ENCODE data around the gene IFT122.
"Not testable (repeated sequence)": the region's sequence is repeated elsewhere in the genome, so short reads cannot be mapped to it uniquely, and the experiment has no call there.

The IFT122 gene

DNA sequence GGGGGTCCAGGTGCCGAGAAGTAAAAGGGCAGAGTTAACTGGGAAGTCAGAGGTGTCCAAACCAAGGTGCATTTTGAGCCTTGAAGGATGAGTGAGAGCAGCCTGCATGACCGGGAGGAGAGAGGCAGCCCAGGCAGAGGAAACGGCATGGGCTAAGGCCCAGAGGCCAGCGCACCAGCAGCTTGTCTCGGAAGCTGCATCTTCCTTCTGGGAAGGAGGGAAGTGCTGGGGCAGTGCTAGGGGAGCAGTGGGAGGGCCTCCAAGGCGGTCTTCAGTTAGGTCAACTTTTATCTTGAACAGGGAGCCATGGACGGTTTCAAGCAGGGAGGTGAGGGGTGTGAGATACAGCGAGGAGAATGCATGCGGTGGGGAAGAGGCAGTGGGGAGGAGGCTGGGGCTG, 104.0 kb downstream of the IFT122 start:
- no peak overlapping the region for H3K27ac ChIP-seq (ENCODE audit: low read depth, low read length)
- H3K4me1 ChIP-seq (ENCODE audit: control insufficient read depth, insufficient read depth, low read length): peaks cover 12% of the 10 kb centered on the region; the same call in 1 of the 2 replicates
- no peaks in the 10 kb centered on the region for H3K9me3 ChIP-seq (ENCODE audit: control insufficient read depth, insufficient read depth, low read length)
- no peak overlapping the region for H3K9ac ChIP-seq (ENCODE audit: low read depth, low read length)
- no peaks in the 10 kb centered on the region for H3K36me3 ChIP-seq (ENCODE audit: control insufficient read depth, insufficient read depth, low read length)
- H3K4me3 ChIP-seq (ENCODE audit: low read depth, low read length): no peak overlapping the region
- no peaks in the 10 kb centered on the region for H3K27me3 ChIP-seq (ENCODE audit: control insufficient read depth, insufficient read depth, low read length)

DNA sequence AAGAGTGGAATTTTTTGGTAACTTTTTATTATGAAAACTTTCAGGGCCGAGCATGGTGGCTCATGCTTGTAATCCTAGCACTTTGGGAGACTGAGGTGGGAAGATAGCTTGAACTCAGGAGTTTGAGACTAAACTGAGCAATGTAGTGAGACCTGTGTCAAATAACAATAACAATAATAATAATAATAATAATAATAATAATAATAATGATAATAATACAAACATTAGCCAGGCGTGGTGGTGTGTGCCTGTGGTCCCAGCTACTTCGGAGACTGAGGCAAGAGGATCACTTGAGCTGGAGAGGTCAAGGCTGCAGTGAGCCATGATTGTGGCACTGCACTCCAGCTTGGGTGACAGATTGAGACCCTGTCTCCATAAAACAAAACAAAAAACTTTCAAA, 105.9 kb downstream of the IFT122 start:
- not testable (repeated sequence) for H3K4me3 ChIP-seq (ENCODE audit: low read depth, low read length); H3K9ac ChIP-seq (ENCODE audit: low read depth, low read length); H3K27ac ChIP-seq (ENCODE audit: low read depth, low read length); H3K36me3 ChIP-seq (ENCODE audit: control insufficient read depth, insufficient read depth, low read length); H3K27me3 ChIP-seq (ENCODE audit: control insufficient read depth, insufficient read depth, low read length); H3K9me3 ChIP-seq (ENCODE audit: control insufficient read depth, insufficient read depth, low read length); H3K4me1 ChIP-seq (ENCODE audit: control insufficient read depth, insufficient read depth, low read length)

DNA sequence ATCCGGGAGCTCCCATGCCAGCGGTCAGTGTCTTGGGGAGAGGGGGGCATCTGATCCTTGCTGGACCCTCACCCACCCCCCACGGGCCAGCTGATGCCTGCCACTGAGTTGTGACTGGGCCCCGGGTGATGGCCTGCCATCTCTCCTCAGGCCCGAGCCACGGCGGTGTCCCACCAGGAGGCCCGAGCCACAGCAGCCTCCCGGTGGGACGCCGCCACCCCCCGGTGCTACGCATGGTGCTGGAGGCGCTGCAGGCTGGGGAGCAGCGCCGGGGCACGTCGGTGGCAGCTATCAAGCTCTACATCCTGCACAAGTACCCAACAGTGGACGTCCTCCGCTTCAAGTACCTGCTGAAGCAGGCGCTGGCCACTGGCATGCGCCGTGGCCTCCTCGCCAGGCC, 107.2 kb downstream of the IFT122 start:
- H3K9ac ChIP-seq (ENCODE audit: low read depth, low read length): no peak overlapping the region
- H3K27me3 ChIP-seq (ENCODE audit: control insufficient read depth, insufficient read depth, low read length): no peaks in the 10 kb centered on the region
- no peaks in the 10 kb centered on the region for H3K36me3 ChIP-seq (ENCODE audit: control insufficient read depth, insufficient read depth, low read length)
- H3K4me3 ChIP-seq (ENCODE audit: low read depth, low read length): no peak overlapping the region
- H3K4me1 ChIP-seq (ENCODE audit: control insufficient read depth, insufficient read depth, low read length): peaks cover 6% of the 10 kb centered on the region; the same call in 1 of the 2 replicates
- no peak overlapping the region for H3K27ac ChIP-seq (ENCODE audit: low read depth, low read length)
- no peaks in the 10 kb centered on the region for H3K9me3 ChIP-seq (ENCODE audit: control insufficient read depth, insufficient read depth, low read length)

DNA sequence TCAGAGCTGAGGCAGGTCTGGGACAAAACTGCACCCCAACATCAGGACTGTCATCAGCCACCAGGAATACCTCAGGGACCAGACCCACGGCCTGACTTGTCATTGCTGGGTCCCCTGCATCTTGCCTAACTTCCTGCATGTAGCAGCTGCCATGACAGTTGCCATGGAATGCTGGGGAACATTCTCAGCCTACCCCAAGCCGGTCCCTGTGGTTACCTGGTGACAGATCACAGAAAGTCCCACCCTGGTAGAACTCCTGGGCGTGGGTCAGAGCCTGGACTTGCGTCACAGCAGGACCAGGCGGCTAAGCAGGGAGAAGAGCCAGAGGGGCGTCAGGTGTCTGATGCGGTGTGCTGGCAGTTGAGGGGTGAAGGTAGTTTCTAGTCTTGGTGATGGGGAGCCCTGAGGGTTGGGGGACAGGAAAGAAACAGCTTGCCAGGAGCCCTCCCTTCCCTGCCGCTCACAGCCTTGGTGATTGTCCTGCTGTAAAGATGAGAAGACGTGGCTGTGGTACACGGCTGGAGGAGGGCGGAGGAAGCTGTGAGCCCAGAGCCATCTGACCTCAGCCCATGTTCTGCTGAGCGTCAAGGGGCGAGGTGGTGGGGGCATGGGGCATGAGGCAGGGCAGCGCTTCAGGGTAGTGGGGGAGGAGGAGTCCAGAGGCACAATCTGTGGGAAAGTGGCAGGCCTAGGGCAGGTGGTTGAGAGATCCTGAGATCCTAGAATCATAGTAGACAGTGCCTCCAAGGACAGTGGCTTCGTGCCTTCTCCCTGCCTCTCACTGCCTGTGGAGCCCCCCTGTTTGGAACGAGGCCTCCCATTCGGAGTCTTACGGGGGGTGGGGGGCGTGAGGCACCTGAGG, 108.3 kb downstream of the IFT122 start:
- no peaks in the 10 kb centered on the region for H3K27me3 ChIP-seq (ENCODE audit: control insufficient read depth, insufficient read depth, low read length)
- H3K36me3 ChIP-seq (ENCODE audit: control insufficient read depth, insufficient read depth, low read length): no peaks in the 10 kb centered on the region
- peaks cover 5% of the 10 kb centered on the region; the same call in 1 of the 2 replicates for H3K4me1 ChIP-seq (ENCODE audit: control insufficient read depth, insufficient read depth, low read length)
- H3K9me3 ChIP-seq (ENCODE audit: control insufficient read depth, insufficient read depth, low read length): no peaks in the 10 kb centered on the region
- no peak overlapping the region for H3K4me3 ChIP-seq (ENCODE audit: low read depth, low read length)
- no peak overlapping the region for H3K27ac ChIP-seq (ENCODE audit: low read depth, low read length)
- no peak overlapping the region for H3K9ac ChIP-seq (ENCODE audit: low read depth, low read length)

DNA sequence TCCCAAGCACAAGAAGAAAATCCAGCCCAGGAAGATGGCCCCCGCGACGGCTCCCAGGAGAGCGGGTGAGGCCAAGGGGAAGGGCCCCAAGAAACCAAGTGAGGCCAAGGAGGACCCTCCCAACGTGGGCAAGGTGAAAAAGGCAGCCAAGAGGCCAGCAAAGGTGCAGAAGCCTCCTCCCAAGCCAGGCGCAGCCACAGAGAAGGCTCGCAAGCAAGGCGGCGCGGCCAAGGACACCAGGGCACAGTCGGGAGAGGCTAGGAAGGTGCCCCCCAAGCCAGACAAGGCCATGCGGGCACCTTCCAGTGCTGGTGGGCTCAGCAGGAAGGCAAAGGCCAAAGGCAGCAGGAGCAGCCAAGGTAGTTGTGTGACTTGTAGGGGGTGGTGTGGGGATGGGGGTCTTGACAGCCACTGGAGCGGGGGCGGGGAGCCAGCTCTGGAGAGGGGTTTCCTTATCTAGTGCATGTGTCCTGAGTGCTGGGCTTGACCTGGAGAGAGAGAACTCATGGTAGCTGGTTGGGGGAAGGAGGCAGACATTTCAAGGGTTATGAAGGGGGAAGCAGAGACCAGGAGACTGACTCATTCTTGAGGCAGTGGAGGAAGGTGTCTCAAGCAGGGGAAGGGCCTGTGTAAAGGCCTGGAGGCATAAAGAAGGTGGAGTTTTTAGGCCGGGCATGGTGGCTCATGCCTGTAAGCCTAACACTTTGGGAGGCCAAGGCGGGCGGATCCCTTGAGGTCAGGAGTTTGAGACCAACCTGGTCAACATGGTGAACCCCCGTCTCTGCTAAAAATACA, 109.2 kb downstream of the IFT122 start:
- no peak overlapping the region for H3K4me3 ChIP-seq (ENCODE audit: low read depth, low read length)
- no peaks in the 10 kb centered on the region for H3K4me1 ChIP-seq (ENCODE audit: control insufficient read depth, insufficient read depth, low read length)
- no peaks in the 10 kb centered on the region for H3K27me3 ChIP-seq (ENCODE audit: control insufficient read depth, insufficient read depth, low read length)
- no peak overlapping the region for H3K27ac ChIP-seq (ENCODE audit: low read depth, low read length)
- H3K36me3 ChIP-seq (ENCODE audit: control insufficient read depth, insufficient read depth, low read length): no peaks in the 10 kb centered on the region
- no peaks in the 10 kb centered on the region for H3K9me3 ChIP-seq (ENCODE audit: control insufficient read depth, insufficient read depth, low read length)
- H3K9ac ChIP-seq (ENCODE audit: low read depth, low read length): no peak overlapping the region

DNA sequence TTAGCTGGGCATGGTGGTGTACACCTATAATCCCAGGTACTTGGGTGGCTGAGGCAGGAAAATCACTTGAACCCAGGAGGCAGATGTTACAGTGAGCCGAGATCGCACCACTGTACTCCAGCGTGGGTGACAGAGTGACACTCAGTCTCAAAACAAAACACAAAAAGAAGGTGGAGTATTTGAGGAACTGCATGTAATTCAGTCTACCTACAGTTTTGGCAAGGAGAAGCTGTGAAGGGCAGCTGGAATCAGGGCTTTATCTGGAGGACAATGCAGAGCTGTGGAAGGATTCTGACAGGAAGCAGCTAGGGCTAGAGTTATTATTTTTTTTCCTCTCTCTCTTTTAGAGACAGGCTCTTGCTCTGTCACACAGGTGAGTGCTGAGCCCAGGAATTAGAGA, 109.8 kb downstream of the IFT122 start:
- H3K4me1 ChIP-seq (ENCODE audit: control insufficient read depth, insufficient read depth, low read length): no peaks in the 10 kb centered on the region
- no peak overlapping the region for H3K4me3 ChIP-seq (ENCODE audit: low read depth, low read length)
- no peak overlapping the region for H3K27ac ChIP-seq (ENCODE audit: low read depth, low read length)
- H3K9me3 ChIP-seq (ENCODE audit: control insufficient read depth, insufficient read depth, low read length): no peaks in the 10 kb centered on the region
- H3K36me3 ChIP-seq (ENCODE audit: control insufficient read depth, insufficient read depth, low read length): no peaks in the 10 kb centered on the region
- H3K27me3 ChIP-seq (ENCODE audit: control insufficient read depth, insufficient read depth, low read length): no peaks in the 10 kb centered on the region
- no peak overlapping the region for H3K9ac ChIP-seq (ENCODE audit: low read depth, low read length)

DNA sequence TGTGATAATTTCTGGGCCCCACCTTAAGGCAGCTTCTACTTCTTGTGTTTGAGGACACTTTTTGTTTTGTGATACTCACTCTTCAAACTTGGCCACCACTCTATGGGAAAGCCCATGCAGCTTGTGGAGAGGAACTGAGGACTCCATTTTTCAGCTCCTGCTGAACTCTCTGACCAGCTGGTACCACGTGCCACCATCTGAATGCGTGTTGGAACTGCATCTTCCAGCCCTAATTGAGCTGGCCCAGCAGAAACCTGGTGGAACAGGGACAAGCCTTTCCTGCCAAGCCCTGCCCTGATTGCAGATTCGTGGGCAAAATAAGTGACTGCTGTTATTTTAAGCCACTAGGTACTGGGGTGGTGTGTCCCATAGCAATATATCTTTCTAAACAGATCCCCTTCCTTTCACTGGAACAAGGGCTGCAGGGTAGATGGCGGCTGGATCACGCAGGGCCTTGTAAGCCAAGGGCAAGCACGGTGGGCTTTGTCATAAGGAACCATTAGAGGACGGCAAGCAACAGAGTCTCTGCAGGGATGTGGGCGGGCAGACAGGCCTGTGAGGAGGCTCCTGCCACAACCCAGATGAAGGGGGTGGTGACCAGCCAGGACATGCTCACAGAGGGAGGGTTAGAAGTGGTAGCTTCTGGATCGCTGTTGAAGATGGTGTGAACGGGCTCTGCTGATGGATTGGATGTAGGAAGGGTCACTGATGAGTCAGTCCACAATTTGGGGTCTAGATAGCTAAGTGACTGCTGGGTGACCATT, 112.4 kb downstream of the IFT122 start:
- Histone ChIP-seq H3K9me3 (ENCODE audit: control insufficient read depth, insufficient read depth, low read length) (no peaks in the 10 kb centered on the region), H3K4me1 (ENCODE audit: control insufficient read depth, insufficient read depth, low read length) (no peaks in the 10 kb centered on the region), H3K4me3 (ENCODE audit: low read depth, low read length) (no peak overlapping the region), H3K27me3 (ENCODE audit: control insufficient read depth, insufficient read depth, low read length) (no peaks in the 10 kb centered on the region), H3K36me3 (ENCODE audit: control insufficient read depth, insufficient read depth, low read length) (no peaks in the 10 kb centered on the region), H3K9ac (ENCODE audit: low read depth, low read length) (no peak overlapping the region), H3K27ac (ENCODE audit: low read depth, low read length) (no peak overlapping the region)

DNA sequence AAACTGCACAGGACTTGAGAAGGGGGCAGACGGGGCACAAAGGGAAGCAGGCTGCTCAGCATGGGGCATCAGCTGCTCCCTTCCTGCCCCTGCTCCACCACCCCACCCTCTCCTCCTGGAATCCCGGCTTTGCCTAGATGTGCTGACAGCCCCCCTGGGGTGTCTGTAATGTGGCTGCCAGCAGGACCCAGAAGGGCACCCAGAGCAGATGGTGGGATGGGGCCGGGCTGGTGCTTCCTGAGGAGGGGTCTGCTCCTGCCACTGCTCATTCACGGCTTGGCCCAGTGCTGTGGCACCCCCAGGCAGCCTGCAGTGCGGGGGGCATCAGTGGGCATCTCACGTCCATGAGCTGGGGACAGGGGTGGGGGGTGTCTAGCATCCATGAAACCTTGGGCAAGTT, 113.1 kb downstream of the IFT122 start:
- H3K36me3 ChIP-seq (ENCODE audit: control insufficient read depth, insufficient read depth, low read length): peaks cover 5% of the 10 kb centered on the region; the same call in 1 of the 2 replicates
- no peaks in the 10 kb centered on the region for H3K4me1 ChIP-seq (ENCODE audit: control insufficient read depth, insufficient read depth, low read length)
- no peaks in the 10 kb centered on the region for H3K9me3 ChIP-seq (ENCODE audit: control insufficient read depth, insufficient read depth, low read length)
- no peaks in the 10 kb centered on the region for H3K27me3 ChIP-seq (ENCODE audit: control insufficient read depth, insufficient read depth, low read length)
- no peak overlapping the region for H3K27ac ChIP-seq (ENCODE audit: low read depth, low read length)
- H3K4me3 ChIP-seq (ENCODE audit: low read depth, low read length): no peak overlapping the region
- H3K9ac ChIP-seq (ENCODE audit: low read depth, low read length): no peak overlapping the region

DNA sequence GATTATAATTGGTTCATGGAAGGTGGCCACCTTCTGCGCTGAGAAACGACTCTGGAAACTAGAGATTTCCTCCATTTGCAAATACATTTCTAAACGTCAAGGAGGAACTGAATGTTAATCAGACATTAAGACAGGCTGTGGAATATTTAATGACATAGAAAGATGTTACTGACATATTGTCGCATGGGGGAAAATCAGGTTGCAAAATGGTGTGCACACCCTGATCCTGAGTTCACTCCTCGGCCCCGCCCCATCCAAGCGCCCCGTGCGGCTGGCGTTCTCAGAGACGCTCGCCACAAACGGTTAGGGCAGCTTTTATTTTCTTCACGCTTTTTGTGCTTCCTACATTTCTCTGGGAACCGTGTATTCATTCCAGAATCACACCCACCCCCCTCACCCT, 113.7 kb downstream of the IFT122 start:
- no peak overlapping the region for H3K4me3 ChIP-seq (ENCODE audit: low read depth, low read length)
- no peaks in the 10 kb centered on the region for H3K9me3 ChIP-seq (ENCODE audit: control insufficient read depth, insufficient read depth, low read length)
- no peaks in the 10 kb centered on the region for H3K27me3 ChIP-seq (ENCODE audit: control insufficient read depth, insufficient read depth, low read length)
- H3K4me1 ChIP-seq (ENCODE audit: control insufficient read depth, insufficient read depth, low read length): no peaks in the 10 kb centered on the region
- peaks cover 6% of the 10 kb centered on the region; the same call in 1 of the 2 replicates for H3K36me3 ChIP-seq (ENCODE audit: control insufficient read depth, insufficient read depth, low read length)
- H3K27ac ChIP-seq (ENCODE audit: low read depth, low read length): no peak overlapping the region
- no peak overlapping the region for H3K9ac ChIP-seq (ENCODE audit: low read depth, low read length)

DNA sequence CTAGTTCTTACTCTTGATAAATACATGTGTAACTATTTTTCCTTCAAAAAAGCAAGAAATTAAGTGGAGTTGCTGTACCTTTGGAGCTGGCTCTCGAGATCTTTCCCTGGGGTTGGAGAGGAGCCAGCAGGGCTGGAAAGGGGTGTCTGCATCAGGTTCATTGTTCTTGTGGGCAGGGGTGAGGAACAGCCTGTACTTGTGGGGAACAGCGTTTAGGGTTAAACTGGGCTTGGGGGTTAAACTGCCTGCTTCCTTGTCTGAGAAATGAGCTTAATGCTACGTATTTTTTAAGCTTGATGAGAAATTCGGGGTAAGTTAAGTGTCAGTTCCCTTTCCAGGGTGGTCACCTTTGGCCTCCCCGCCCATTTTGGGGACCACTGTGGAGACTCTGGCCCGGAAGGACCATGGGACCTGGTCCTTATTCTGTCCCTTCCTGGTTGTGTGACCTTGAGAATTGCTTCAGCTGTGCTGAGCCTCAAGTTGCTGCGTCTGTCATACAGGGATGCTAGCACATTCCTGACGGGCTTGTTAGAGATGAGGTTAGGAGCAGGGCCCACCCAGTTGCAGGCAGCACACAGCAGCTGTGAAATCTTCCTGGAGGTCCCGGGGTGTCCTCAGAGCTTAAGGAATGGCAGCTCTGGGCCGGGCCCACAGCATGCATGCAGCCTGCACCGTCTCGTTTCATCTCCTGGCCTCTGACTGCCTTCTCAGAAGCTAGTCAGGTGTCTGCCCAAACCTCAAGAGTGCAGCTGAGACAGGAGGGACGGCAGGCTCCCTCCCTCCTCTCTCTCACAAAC, 114.5 kb downstream of the IFT122 start:
- no peak overlapping the region for H3K27ac ChIP-seq (ENCODE audit: low read depth, low read length)
- H3K4me1 ChIP-seq (ENCODE audit: control insufficient read depth, insufficient read depth, low read length): no peaks in the 10 kb centered on the region
- H3K9ac ChIP-seq (ENCODE audit: low read depth, low read length): no peak overlapping the region
- H3K9me3 ChIP-seq (ENCODE audit: control insufficient read depth, insufficient read depth, low read length): no peaks in the 10 kb centered on the region
- H3K4me3 ChIP-seq (ENCODE audit: low read depth, low read length): no peak overlapping the region
- peaks cover 6% of the 10 kb centered on the region; the same call in 1 of the 2 replicates for H3K36me3 ChIP-seq (ENCODE audit: control insufficient read depth, insufficient read depth, low read length)
- no peaks in the 10 kb centered on the region for H3K27me3 ChIP-seq (ENCODE audit: control insufficient read depth, insufficient read depth, low read length)
